Erythroblast (primary cell): ENCODE data around the gene OTOG.

Experiments
- GATA1 ChIP-seq: IDR thresholded peaks from 2 replicates; pipeline ENCODE4 v1.6.1; 2011; ENCODE audit warnings: low read depth, mild to moderate bottlenecking, control low read depth, low read length, moderate library complexity
- POLR2A ChIP-seq: IDR thresholded peaks from 2 replicates; pipeline ENCODE4 v1.6.1; 2011; ENCODE audit warnings: mild to moderate bottlenecking, low read length

DNA sequence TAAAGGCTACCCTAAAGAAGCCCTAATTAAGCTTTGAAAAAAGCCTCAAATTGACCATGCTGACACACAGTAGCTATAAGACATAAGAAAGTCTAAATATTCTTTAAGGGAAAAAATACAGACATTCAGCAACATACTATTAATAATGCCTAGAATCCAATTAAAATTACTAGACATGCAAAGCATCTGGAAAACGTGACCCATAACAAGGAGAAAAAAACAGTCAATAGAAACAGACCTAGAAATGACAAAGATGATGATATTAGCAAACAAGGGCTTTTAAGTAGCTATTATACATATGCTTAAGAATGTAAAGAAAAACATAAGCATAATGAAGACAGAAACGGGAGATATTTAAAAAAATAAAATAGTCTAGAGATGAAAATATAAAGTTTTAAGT lies 108.6 kb downstream of the OTOG start:
- TF ChIP-seq POLR2A, result no peak
- no peak for TF ChIP-seq GATA1
